ENCODE data around the gene PUM1. TPM values are rescaled to one million over a fixed set of nuclear protein-coding genes. Genes with fewer than 3 reads are reported as not detected.

Gene PUM1
- total and polyA plus RNA-seq, 4 donors = 18.1 to 49.2 (median 30.2) TPM

GRCh38 chr1:30982431-30982830 lies 83.1 kb downstream of the PUM1 start:
- no peak overlapping the region for H3K27ac ChIP-seq (ENCODE audit: low read depth in 1 of 2, low read length in 2 of 2)
- H3K9me3 ChIP-seq (ENCODE audit: control insufficient read depth in 4 of 4, low read length in 3 of 4) = no peaks in the 10 kb centered on the region
- TF ChIP-seq ZBTB33 (IDR thresholded peaks at IDR 0.05) = no peak
- no peak for TF ChIP-seq SP1 (IDR thresholded peaks at IDR 0.05)
- TF ChIP-seq NR2F2 (IDR thresholded peaks at IDR 0.05) = no peak
- peaks cover 8 to 43% (median 29%) of the 10 kb centered on the region in 4 donors for H3K4me1 ChIP-seq (ENCODE audit: control insufficient read depth in 4 of 4, insufficient read depth in 4 of 4, low read length in 3 of 4)
- H3K36me3 ChIP-seq (ENCODE audit: control insufficient read depth in 4 of 4, insufficient read depth in 3 of 4, low read depth in 1 of 4, low read length in 3 of 4) = peaks cover 5 to 33% (median 23%) of the 10 kb centered on the region in 4 donors
- no peak for DNase-seq (ENCODE audit: low spot score)
- no peak overlapping the region for H3K9ac ChIP-seq (ENCODE audit: low read depth in 1 of 2, low read length in 2 of 2)
- H3K4me3 ChIP-seq (ENCODE audit: low read depth in 1 of 3, low read length in 3 of 3) = no peak overlapping the region
- H3K27me3 ChIP-seq (ENCODE audit: control insufficient read depth in 4 of 4, insufficient read depth in 4 of 4, low read length in 3 of 4) = no peaks in the 10 kb centered on the region

- Histone ChIP-seq H3K9me3 (ENCODE audit: control insufficient read depth in 4 of 4, low read length in 3 of 4) (no peaks in the 10 kb centered on the region), H3K27me3 (ENCODE audit: control insufficient read depth in 4 of 4, insufficient read depth in 4 of 4, low read length in 3 of 4) (no peaks in the 10 kb centered on the region), H3K4me1 (ENCODE audit: control insufficient read depth in 4 of 4, insufficient read depth in 4 of 4, low read length in 3 of 4) (peaks cover 11 to 48% (median 35%) of the 10 kb centered on the region in 4 donors), H3K4me3 (ENCODE audit: low read depth in 1 of 3, low read length in 3 of 3) (no peak overlapping the region), H3K9ac (ENCODE audit: low read depth in 1 of 2, low read length in 2 of 2) (no peak overlapping the region), H3K36me3 (ENCODE audit: control insufficient read depth in 4 of 4, insufficient read depth in 3 of 4, low read depth in 1 of 4, low read length in 3 of 4) (peaks cover 5 to 38% (median 25%) of the 10 kb centered on the region in 4 donors), H3K27ac (ENCODE audit: low read depth in 1 of 2, low read length in 2 of 2) (no peak overlapping the region)
- TF ChIP-seq ATF3 (IDR thresholded peaks at IDR 0.05) = no peak
- TF ChIP-seq ZBTB33 (IDR thresholded peaks at IDR 0.05) = no peak
- peak; percentile 77 for TF ChIP-seq REST (IDR thresholded peaks at IDR 0.05)
- 94% methylated on average over 6 of the region's 6 CpGs for WGBS
- DNase-seq (ENCODE audit: low spot score) = no peak
Measured at GRCh38 chr1:30981172-30981571, 84.3 kb downstream of the PUM1 start.

- Histone ChIP-seq H3K4me1 (ENCODE audit: control insufficient read depth in 4 of 4, insufficient read depth in 4 of 4, low read length in 3 of 4) (peaks cover 3 to 15% (median 11%) of the 10 kb centered on the region in 4 donors), H3K27me3 (ENCODE audit: control insufficient read depth in 4 of 4, insufficient read depth in 4 of 4, low read length in 3 of 4) (no peaks in the 10 kb centered on the region), H3K9ac (ENCODE audit: low read depth in 1 of 2, low read length in 2 of 2) (no peak overlapping the region), H3K36me3 (ENCODE audit: control insufficient read depth in 4 of 4, insufficient read depth in 3 of 4, low read depth in 1 of 4, low read length in 3 of 4) (peaks cover 7 to 47% (median 32%) of the 10 kb centered on the region in 4 donors), H3K4me3 (ENCODE audit: low read depth in 1 of 3, low read length in 3 of 3) (no peak overlapping the region), H3K27ac (ENCODE audit: low read depth in 1 of 2, low read length in 2 of 2) (no peak overlapping the region), H3K9me3 (ENCODE audit: control insufficient read depth in 4 of 4, low read length in 3 of 4) (no peaks in the 10 kb centered on the region)
- WGBS = 97% methylated on average over 2 of the region's 2 CpGs
- DNase-seq (ENCODE audit: low spot score) = no peak
- TF ChIP-seq RAD21 (IDR thresholded peaks at IDR 0.05) (no peak), GABPA (IDR thresholded peaks at IDR 0.05 in 1 of 2, conservative IDR thresholded peaks at IDR 0.05 in 1 of 2) (no peak), MAX (IDR thresholded peaks at IDR 0.05) (no peak), NR2F2 (IDR thresholded peaks at IDR 0.05) (no peak), FOXA2 (IDR thresholded peaks at IDR 0.05) (no peak), FOXA1 (IDR thresholded peaks at IDR 0.05) (no peak), YY1 (IDR thresholded peaks at IDR 0.05) (no peak), TAF1 (conservative IDR thresholded peaks at IDR 0.05) (no peak), EGR1 (IDR thresholded peaks at IDR 0.05; ENCODE audit: low read depth in 2 of 2) (no peak), REST (IDR thresholded peaks at IDR 0.05) (no peak), JUND (IDR thresholded peaks at IDR 0.05) (no peak), SP1 (IDR thresholded peaks at IDR 0.05) (no peak), RXRA (IDR thresholded peaks at IDR 0.05) (no peak), HNF4A (conservative IDR thresholded peaks at IDR 0.05) (no peak)
Measured at GRCh38 chr1:30977511-30977910, 88.0 kb downstream of the PUM1 start.
